ENCODE results near the gene ADRA2B.
A peak's percentile ranks its signal among the peaks of the same experiment; 100 is the strongest.
"Not testable (repeated sequence)": the region's sequence is repeated elsewhere in the genome, so short reads cannot be mapped to it uniquely, and the experiment has no call there.

Gene ADRA2B

GRCh38 chr2:96070351-96070750, 46.0 kb downstream of the ADRA2B start:
- not testable (repeated sequence) for DNase-seq (ENCODE audit: low spot score)
- in situ Hi-C loops (cut with MboI; ENCODE audit: low pct_unique_long_range_greater_than_20kb, low sequenced_read_pairs, unreplicated experiment): loop anchor here (25.0 kb wide), 1 partner anchor 1592 kb away; the partner anchor contains the start of genes ACTR1B and C2orf92

- not testable (repeated sequence) for DNase-seq (ENCODE audit: low spot score)
- in situ Hi-C loops (cut with MboI; ENCODE audit: low pct_unique_long_range_greater_than_20kb, low sequenced_read_pairs, unreplicated experiment): loop anchor here (25.0 kb wide), 1 partner anchor 1592 kb away; the partner anchor contains the start of genes ACTR1B and C2orf92
These were observed 46.5 kb downstream of the ADRA2B start for GRCh38 chr2:96069878-96070277.

- DNase-seq (ENCODE audit: low spot score): not testable (repeated sequence)
- in situ Hi-C loops (cut with MboI; ENCODE audit: low pct_unique_long_range_greater_than_20kb, low sequenced_read_pairs, unreplicated experiment): loop anchor here (25.0 kb wide), 1 partner anchor 1594 kb away; the partner anchor contains the start of genes ACTR1B and C2orf92
These were observed 48.3 kb downstream of the ADRA2B start for GRCh38 chr2:96067902-96068581.

- DNase-seq (ENCODE audit: low spot score): not testable (repeated sequence)
- in situ Hi-C loops (cut with MboI; ENCODE audit: low pct_unique_long_range_greater_than_20kb, low sequenced_read_pairs, unreplicated experiment): loop anchor here (25.0 kb wide), 1 partner anchor 1595 kb away; the partner anchor contains the start of genes ACTR1B and C2orf92
These were observed 49.2 kb downstream of the ADRA2B start for GRCh38 chr2:96067098-96067660.

- in situ Hi-C loops (cut with MboI; ENCODE audit: low pct_unique_long_range_greater_than_20kb, low sequenced_read_pairs, unreplicated experiment): loop anchor here (25.0 kb wide), 1 partner anchor 1596 kb away; the partner anchor contains the start of genes ACTR1B and C2orf92
- not testable (repeated sequence) for DNase-seq (ENCODE audit: low spot score)
These were observed 49.9 kb downstream of the ADRA2B start for GRCh38 chr2:96066511-96066910.

GRCh38 chr2:96065954-96066353, 50.4 kb downstream of the ADRA2B start:
- DNase-seq (ENCODE audit: low spot score): not testable (repeated sequence)
- in situ Hi-C loops (cut with MboI; ENCODE audit: low pct_unique_long_range_greater_than_20kb, low sequenced_read_pairs, unreplicated experiment): loop anchor here (25.0 kb wide), 1 partner anchor 1596 kb away; the partner anchor contains the start of genes ACTR1B and C2orf92

GRCh38 chr2:96065381-96065930, 50.9 kb downstream of the ADRA2B start:
- TF ChIP-seq CTCF (IDR thresholded peaks at IDR 0.05; ENCODE audit: extremely low read depth, insufficient read depth, missing control alignments): no peak
- in situ Hi-C loops (cut with MboI; ENCODE audit: low pct_unique_long_range_greater_than_20kb, low sequenced_read_pairs, unreplicated experiment): loop anchor here (25.0 kb wide), 1 partner anchor 1597 kb away; the partner anchor contains the start of genes ACTR1B and C2orf92
- DNase-seq (ENCODE audit: low spot score): no peak

- DNase-seq (ENCODE audit: low spot score): not testable (repeated sequence)
These were observed 51.6 kb downstream of the ADRA2B start for GRCh38 chr2:96064760-96065159.

GRCh38 chr2:96064047-96064675, 52.2 kb downstream of the ADRA2B start:
- not testable (repeated sequence) for DNase-seq (ENCODE audit: low spot score)
- in situ Hi-C loops (cut with MboI; ENCODE audit: low pct_unique_long_range_greater_than_20kb, low sequenced_read_pairs, unreplicated experiment): loop anchor here (25.0 kb wide), 1 partner anchor 1598 kb away; the partner anchor contains the start of genes ACTR1B and C2orf92

More at GRCh38 chr2:96064760-96065159, 51.6 kb downstream of the ADRA2B start:
- in situ Hi-C loops (cut with MboI; ENCODE audit: low pct_unique_long_range_greater_than_20kb, low sequenced_read_pairs, unreplicated experiment): loop anchor here (25.0 kb wide), 1 partner anchor 1598 kb away; the partner anchor contains the start of genes ACTR1B and C2orf92

- DNase-seq (ENCODE audit: low spot score): not testable (repeated sequence)
- peak; percentile 4 for TF ChIP-seq CTCF (IDR thresholded peaks at IDR 0.05; ENCODE audit: extremely low read depth, insufficient read depth, missing control alignments)
- in situ Hi-C loops (cut with MboI; ENCODE audit: low pct_unique_long_range_greater_than_20kb, low sequenced_read_pairs, unreplicated experiment): loop anchor here (25.0 kb wide), 1 partner anchor 1599 kb away; the partner anchor contains the start of genes ACTR1B and C2orf92
These were observed 53.1 kb downstream of the ADRA2B start for GRCh38 chr2:96063116-96063899.
